HepG2 (cell line): Measurements from ENCODE around the gene IPMK. TPM values are rescaled to one million over a fixed set of nuclear protein-coding genes. Genes with fewer than 3 reads are reported as not detected.

ENCODE experiments used
- AHR ChIP-seq: IDR thresholded peaks from 2 replicates; pipeline ENCODE4 v1.6.1; 2018; ENCODE audit warnings: missing genetic modification reagents, missing compliant biosample characterization
- ARID5B ChIP-seq: IDR thresholded peaks from 2 replicates; pipeline ENCODE4 v1.4.0; 2020; ENCODE audit warnings: mild to moderate bottlenecking, missing genetic modification reagents
- BHLHE40 ChIP-seq: IDR thresholded peaks from 2 replicates; pipeline ENCODE4 v1.6.1; 2011; ENCODE audit warnings: low read length, improper control_type of control experiment
- CSRNP2 ChIP-seq: sonication (generic); formaldehyde crosslinking; conservative IDR thresholded peaks from 2 replicates; pipeline ENCODE4 v1.8.0; 2022; ENCODE audit warnings: low read depth, missing genetic modification reagents
- E2F1 ChIP-seq: sonication (generic); formaldehyde crosslinking; IDR thresholded peaks from 2 replicates; pipeline ENCODE4 v1.5.0; 2020; ENCODE audit warnings: missing genetic modification reagents
- FOXO1 ChIP-seq: sonication (generic); formaldehyde crosslinking; IDR thresholded peaks from 2 replicates; pipeline ENCODE4 v1.4.0; 2020; ENCODE audit warnings: missing genetic modification reagents
- MLX ChIP-seq: IDR thresholded peaks from 2 replicates; pipeline ENCODE4 v1.6.1; 2016
- POLR2AphosphoS2 ChIP-seq: IDR thresholded peaks from 2 replicates; pipeline ENCODE4 v1.6.1; 2011; ENCODE audit warnings: low read depth, low read length, improper control_type of control experiment
- POLR2AphosphoS5 ChIP-seq: IDR thresholded peaks from 2 replicates; pipeline ENCODE4 v1.6.1; 2012; ENCODE audit warnings: low read depth, low read length
- RXRB ChIP-seq: IDR thresholded peaks from 2 replicates; pipeline ENCODE4 v1.6.1; 2016; ENCODE audit warnings: borderline replicate concordance, missing genetic modification reagents, missing compliant biosample characterization
- SOX13 ChIP-seq, 3 experiments: fragments of 450-650 bp in 1 of 3; sonication (generic) in 1 of 3; formaldehyde crosslinking in 1 of 3; IDR thresholded peaks in 2 of 3; conservative IDR thresholded peaks in 1 of 3; 2 replicates each; pipeline versions ENCODE4 v1.5.0 to v1.6.1; 2016 to 2020; ENCODE audit warnings: antibody characterized with exemption in 1 of 3, mild to moderate bottlenecking in 1 of 3, missing compliant biosample characterization in 1 of 3, missing genetic modification reagents in 1 of 3, moderate library complexity in 1 of 3
- XRCC5 ChIP-seq: fragments of 200-400 bp; formaldehyde crosslinking; optimal IDR thresholded peaks from 2 replicates; pipeline ENCODE3; 2017; ENCODE audit warnings: mild to moderate bottlenecking, low read length
- ZEB1 ChIP-seq: IDR thresholded peaks from 2 replicates; pipeline ENCODE4 v1.6.1; 2012; ENCODE audit warnings: mild to moderate bottlenecking, low read depth, inconsistent platforms; ENCODE audit not compliant: insufficient replicate concordance
- ZFP36L1 ChIP-seq: sonication (generic); formaldehyde crosslinking; IDR thresholded peaks from 2 replicates; pipeline ENCODE4 v1.8.0; 2022; ENCODE audit warnings: mild to moderate bottlenecking, missing genetic modification reagents, moderate library complexity
- ZNF10 ChIP-seq: sonication (generic); formaldehyde crosslinking; IDR thresholded peaks from 2 replicates; pipeline ENCODE4 v1.4.0; 2020; ENCODE audit warnings: mild to moderate bottlenecking, low read depth, missing genetic modification reagents, borderline replicate concordance
- ZNF17 ChIP-seq: sonication (generic); formaldehyde crosslinking; IDR thresholded peaks from 2 replicates; pipeline ENCODE4 v1.5.0; 2020; ENCODE audit warnings: mild to moderate bottlenecking, missing genetic modification reagents
- ZNF704 ChIP-seq: sonication (generic); formaldehyde crosslinking; IDR thresholded peaks from 2 replicates; pipeline ENCODE4 v1.8.1; 2023; ENCODE audit warnings: mild to moderate bottlenecking, inconsistent platforms, moderate library complexity, missing genetic modification reagents, borderline replicate concordance
- ZNF737 ChIP-seq: sonication (generic); formaldehyde crosslinking; IDR thresholded peaks from 2 replicates; pipeline ENCODE4 v1.5.0; 2020; ENCODE audit warnings: missing genetic modification reagents, mild to moderate bottlenecking, borderline replicate concordance
- ZSCAN12 ChIP-seq: sonication (generic); formaldehyde crosslinking; IDR thresholded peaks from 2 replicates; pipeline ENCODE4 v1.9.0; 2021; ENCODE audit warnings: mild to moderate bottlenecking, missing genetic modification reagents
- polyA plus RNA-seq, 8 experiments: library from polyadenylated mRNA; depleted of rRNA in 3 of 8; stranded (reverse) in 7 of 8; unstranded in 1 of 8; fragments of >200 nt; fragmentation: Illumina TruSeq in 4 of 8; extraction: Trizol in 4 of 8; gene quantifications; 2 replicates each; pipeline versions ENCODE4 v1.2.1 to v1.2.3, GENCODE V29; 2011 to 2016; ENCODE audit warnings: low read depth in 4 of 8, missing spikeins in 1 of 8, mixed read lengths in 1 of 8; ENCODE audit not compliant: insufficient read depth in 1 of 8
- total RNA-seq, 5 experiments: library from RNA; depleted of rRNA; stranded (reverse); fragments of >200 nt; fragmentation: Illumina TruSeq; extraction: Trizol; gene quantifications; 2 replicates each; pipeline ENCODE4 v1.2.3, GENCODE V29; 2016; ENCODE audit warnings: low read depth in 1 of 5

IPMK gene
- total and polyA plus RNA-seq, 2 of the 13 experiments (the other 11 are each of a cell fraction or from before 2014, with no cell fraction given), result 2.7 to 3.9 TPM

GRCh38 chr10:58268946-58269781 lies 1.5 kb upstream of the IPMK start, which contains the start of gene CISD1 (continued):
- TF ChIP-seq ZNF704 (peak; percentile 98), RXRB (peak; percentile 79; the same call in 1 of the 2 replicates), ZNF737 (peak; percentile 95; the same call in 1 of the 2 replicates), E2F1 (CRISPR knock-in tag) (peak; percentile 69; the same call in 1 of the 2 replicates), POLR2AphosphoS2 (no peak), ZFP36L1 (peak; percentile 96), ZEB1 (no peak), CSRNP2 (CRISPR knock-in tag) (no peak; the same call in 1 of the 2 replicates), FOXO1 (peak; percentile 82; the same call in 1 of the 2 replicates), ARID5B (CRISPR knock-in tag) (peak; percentile 77), ZNF10 (CRISPR knock-in tag) (no peak), XRCC5 (peak; percentile 26), MLX (CRISPR knock-in tag) (peak; percentile 19), SOX13 (IDR thresholded peaks at IDR 0.05) (no peak), SOX13 (CRISPR knock-in tag; conservative IDR thresholded peaks at IDR 0.05 in 1 of 2, IDR thresholded peaks at IDR 0.05 in 1 of 2) (no peak; a peak in 2 of 4 replicates), AHR (CRISPR knock-in tag) (peak; percentile 97), ZSCAN12 (CRISPR knock-in tag) (peak; percentile 88; the same call in 1 of the 2 replicates), ZNF17 (CRISPR knock-in tag) (no peak), POLR2AphosphoS5 (peak; percentile 85), BHLHE40 (peak; percentile 98)
